Measurements from ENCODE around the gene ZFYVE27. TPM values are rescaled to one million over a fixed set of nuclear protein-coding genes. Genes with fewer than 3 reads are reported as not detected.
A peak's percentile ranks its signal among the peaks of the same experiment; 100 is the strongest.

The ZFYVE27 gene
- total and polyA plus RNA-seq, 8 donors: 4.3 to 77.1 (median 15.5) TPM

DNA sequence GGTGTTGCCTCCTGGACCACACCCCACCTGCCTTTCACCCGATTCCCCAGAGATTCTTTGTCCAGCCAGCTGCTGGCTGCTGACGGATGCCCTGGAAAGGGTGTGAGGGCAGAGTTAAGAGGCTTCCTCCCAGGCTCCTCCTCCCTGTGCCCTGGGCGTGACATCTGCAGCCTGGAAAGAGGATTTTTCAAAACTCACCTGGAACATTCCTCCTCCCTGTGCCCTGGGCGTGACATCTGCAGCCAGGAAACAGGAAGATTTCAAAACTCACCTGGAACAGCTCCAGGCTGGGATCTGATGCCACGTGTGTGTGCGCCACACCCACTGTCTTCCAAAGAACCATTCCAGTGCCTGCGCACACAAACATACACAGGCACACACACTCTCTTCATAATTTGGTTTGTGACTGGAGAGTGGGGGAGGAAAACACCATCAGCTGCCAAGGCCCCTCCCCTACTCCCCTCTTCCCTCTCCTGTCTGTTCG, 18.2 kb upstream of the ZFYVE27 start:
- peak; percentile 85 to 89 for DNase-seq
- Histone ChIP-seq H3K36me3 (peaks cover 0 to 10% (median 6%) of the 10 kb centered on the region in 4 donors), H3K9me3 (no peaks in the 10 kb centered on the region), H3K4me1 (peaks cover 31 to 65% (median 50%) of the 10 kb centered on the region in 4 donors), H3K27ac (peak overlapping the region; percentile 21 to 96 (median 75)), H3K4me3 (no peak overlapping the region), H3K27me3 (no peaks in the 10 kb centered on the region)
- TF ChIP-seq, protein P1, sequence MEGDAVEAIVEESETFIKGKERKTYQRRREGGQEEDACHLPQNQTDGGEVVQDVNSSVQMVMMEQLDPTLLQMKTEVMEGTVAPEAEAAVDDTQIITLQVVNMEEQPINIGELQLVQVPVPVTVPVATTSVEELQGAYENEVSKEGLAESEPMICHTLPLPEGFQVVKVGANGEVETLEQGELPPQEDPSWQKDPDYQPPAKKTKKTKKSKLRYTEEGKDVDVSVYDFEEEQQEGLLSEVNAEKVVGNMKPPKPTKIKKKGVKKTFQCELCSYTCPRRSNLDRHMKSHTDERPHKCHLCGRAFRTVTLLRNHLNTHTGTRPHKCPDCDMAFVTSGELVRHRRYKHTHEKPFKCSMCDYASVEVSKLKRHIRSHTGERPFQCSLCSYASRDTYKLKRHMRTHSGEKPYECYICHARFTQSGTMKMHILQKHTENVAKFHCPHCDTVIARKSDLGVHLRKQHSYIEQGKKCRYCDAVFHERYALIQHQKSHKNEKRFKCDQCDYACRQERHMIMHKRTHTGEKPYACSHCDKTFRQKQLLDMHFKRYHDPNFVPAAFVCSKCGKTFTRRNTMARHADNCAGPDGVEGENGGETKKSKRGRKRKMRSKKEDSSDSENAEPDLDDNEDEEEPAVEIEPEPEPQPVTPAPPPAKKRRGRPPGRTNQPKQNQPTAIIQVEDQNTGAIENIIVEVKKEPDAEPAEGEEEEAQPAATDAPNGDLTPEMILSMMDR (IDR thresholded peaks at IDR 0.05): no peak
- TF ChIP-seq POLR2A (IDR thresholded peaks at IDR 0.05): no peak
- no peak for TF ChIP-seq EP300 (IDR thresholded peaks at IDR 0.05)
- TF ChIP-seq POLR2AphosphoS5 (IDR thresholded peaks at IDR 0.05): peak; percentile 5 to 52 (median 37)
- intact Hi-C loops (cut with DNase I; ENCODE audit: low total_unique reads): no loop called here
- 15 to 29% (median 20%) methylated on average over 8 of the region's 8 CpGs for WGBS, 5 donors

DNA sequence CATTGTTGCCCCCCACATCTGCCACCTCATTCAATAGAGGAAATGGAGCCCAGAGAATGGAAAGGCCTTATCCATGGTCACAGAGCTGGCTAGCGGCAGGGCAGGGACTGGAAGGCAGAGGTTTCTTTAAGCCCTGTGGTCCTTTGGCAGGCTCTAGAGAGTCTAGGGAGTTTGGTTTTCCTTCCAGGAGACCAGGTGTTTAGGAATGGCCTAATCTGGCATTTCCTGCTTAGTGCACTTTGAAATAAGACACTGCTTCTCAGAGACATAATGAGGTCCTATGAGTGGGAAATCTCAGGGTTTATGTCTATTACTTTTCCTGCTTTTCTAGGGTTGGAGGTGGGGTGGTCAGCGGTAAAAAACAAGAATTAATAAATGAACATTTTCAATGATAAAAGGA, 17.3 kb upstream of the ZFYVE27 start:
- H3K4me3 ChIP-seq: no peak overlapping the region
- peaks cover 0 to 10% (median 6%) of the 10 kb centered on the region in 4 donors for H3K36me3 ChIP-seq
- H3K27me3 ChIP-seq: no peaks in the 10 kb centered on the region
- 80 to 100% (median 88%) methylated on average over 2 of the region's 2 CpGs for WGBS, 5 donors
- H3K9me3 ChIP-seq: no peaks in the 10 kb centered on the region
- DNase-seq: no peak
- TF ChIP-seq POLR2A (IDR thresholded peaks at IDR 0.05) (no peak), EP300 (IDR thresholded peaks at IDR 0.05) (no peak), POLR2AphosphoS5 (IDR thresholded peaks at IDR 0.05) (no peak)
- TF ChIP-seq, protein P1 (IDR thresholded peaks at IDR 0.05): no peak
- peaks cover 31 to 57% (median 44%) of the 10 kb centered on the region in 4 donors for H3K4me1 ChIP-seq
- intact Hi-C loops (cut with DNase I; ENCODE audit: low total_unique reads): no loop called here
- H3K27ac ChIP-seq: peak overlapping the region in 4 of 5 donors; percentile 68 to 96 (median 79)

DNA sequence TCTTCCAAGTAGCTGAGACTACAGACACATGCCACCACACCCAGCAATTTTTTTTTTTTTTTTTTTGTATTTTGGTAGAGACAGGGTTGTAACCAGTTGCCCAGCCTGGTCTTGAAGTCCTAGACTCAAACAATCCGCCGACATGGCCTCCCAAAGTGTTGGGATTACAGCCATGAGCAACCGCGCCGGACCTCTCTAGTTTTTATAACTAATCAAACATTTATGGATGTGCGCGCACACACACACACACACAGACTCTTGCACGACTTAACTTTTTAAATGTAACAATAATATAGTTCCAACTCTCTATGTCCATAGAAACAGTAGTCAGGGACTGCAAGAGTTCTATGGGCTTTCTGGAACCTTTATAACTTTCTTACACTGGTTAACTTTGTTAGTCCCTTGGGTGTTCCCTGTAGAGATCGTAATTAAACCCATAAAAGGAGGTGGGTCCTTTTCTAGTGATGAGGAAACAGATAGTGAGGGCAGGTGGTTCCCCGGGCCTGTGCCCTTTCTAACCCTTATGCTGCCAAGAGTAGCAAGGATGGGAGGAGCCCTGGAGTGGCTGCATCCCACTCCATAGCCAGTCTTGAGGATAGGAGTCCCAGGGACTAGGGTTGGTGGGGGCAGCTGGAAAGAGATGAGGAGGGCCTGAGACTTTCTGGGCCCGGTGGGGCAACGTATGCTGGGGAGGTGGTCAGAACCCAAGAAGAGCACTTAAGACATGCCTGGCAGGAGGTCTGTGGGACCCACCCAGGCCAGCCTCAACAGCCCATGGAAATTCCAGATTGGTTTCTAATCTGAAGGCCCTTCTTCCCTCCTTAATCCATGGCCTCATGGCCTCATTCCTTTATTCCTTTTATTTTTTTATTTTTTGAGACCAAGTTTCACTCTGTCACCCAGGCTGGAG, 14.8 kb upstream of the ZFYVE27 start:
- H3K27me3 ChIP-seq: no peaks in the 10 kb centered on the region
- TF ChIP-seq, protein P1 (IDR thresholded peaks at IDR 0.05): no peak
- TF ChIP-seq POLR2AphosphoS5 (IDR thresholded peaks at IDR 0.05) (no peak), POLR2A (IDR thresholded peaks at IDR 0.05) (no peak), EP300 (IDR thresholded peaks at IDR 0.05) (no peak)
- no peak overlapping the region for H3K4me3 ChIP-seq
- H3K27ac ChIP-seq: peak overlapping the region in 1 of 5 donors; percentile 9
- intact Hi-C loops (cut with DNase I; ENCODE audit: low total_unique reads): no loop called here
- H3K9me3 ChIP-seq: no peaks in the 10 kb centered on the region
- peaks cover 24 to 43% (median 32%) of the 10 kb centered on the region in 4 donors for H3K4me1 ChIP-seq
- peaks cover 0 to 7% (median 6%) of the 10 kb centered on the region in 4 donors for H3K36me3 ChIP-seq
- 74 to 87% (median 82%) methylated on average over 12 of the region's 12 CpGs for WGBS, 5 donors
- no peak for DNase-seq

DNA sequence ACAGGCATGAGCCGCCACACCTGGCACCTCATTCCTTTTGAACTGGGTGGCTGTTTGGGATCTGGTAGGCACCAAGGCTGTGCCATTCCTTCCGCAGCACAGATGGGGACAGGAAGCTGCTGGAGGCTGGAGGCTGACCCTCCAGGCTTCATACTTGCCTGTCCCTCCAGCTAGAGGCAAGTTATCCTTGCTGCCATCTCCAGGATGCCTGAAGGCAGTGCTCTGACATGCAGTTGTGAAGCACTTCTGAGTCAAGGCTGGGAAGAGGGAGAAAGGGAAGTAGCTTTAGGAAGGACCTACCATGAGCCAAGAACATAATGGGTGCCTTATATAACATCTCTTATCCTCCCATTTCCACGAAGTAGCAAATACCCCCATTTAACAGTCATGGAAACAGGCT, 13.9 kb upstream of the ZFYVE27 start:
- DNase-seq: no peak
- Histone ChIP-seq H3K27ac (peak overlapping the region in 1 of 5 donors; percentile 9), H3K4me3 (no peak overlapping the region), H3K27me3 (no peaks in the 10 kb centered on the region), H3K4me1 (peaks cover 17 to 38% (median 24%) of the 10 kb centered on the region in 4 donors), H3K9me3 (no peaks in the 10 kb centered on the region), H3K36me3 (no peaks in the 10 kb centered on the region)
- 82 to 92% (median 89%) methylated on average over 3 of the region's 3 CpGs for WGBS, 5 donors
- intact Hi-C loops (cut with DNase I; ENCODE audit: low total_unique reads): no loop called here
- TF ChIP-seq POLR2AphosphoS5 (IDR thresholded peaks at IDR 0.05) (no peak), POLR2A (IDR thresholded peaks at IDR 0.05) (no peak), EP300 (IDR thresholded peaks at IDR 0.05) (no peak)
- TF ChIP-seq, protein P1 (IDR thresholded peaks at IDR 0.05): no peak

Data from stomach (tissue), 9 donors.